PC-9 (cell line): ENCODE results near the gene PIK3C2G.

ENCODE experiments used
- CTCF ChIP-seq: fragments of 200-600 bp; sonication (generic); conservative IDR thresholded peaks from 2 replicates; pipeline ENCODE4 v1.6.1; 2017; ENCODE audit warnings: mixed run types, antibody characterized with exemption, mild to moderate bottlenecking, moderate library complexity
- EZH2 ChIP-seq: fragments of 200-600 bp; sonication (generic); IDR thresholded peaks from 2 replicates; pipeline ENCODE4 v1.8.0; 2017; ENCODE audit warnings: antibody characterized with exemption, low read depth

GRCh38 chr12:18261906-18262305 is 588 bp downstream of the PIK3C2G start:
- no peak for TF ChIP-seq CTCF
- no peak for TF ChIP-seq EZH2
